Activated T-cell treated with anti-CD3 and anti-CD28 coated beads, Interleukin-2, amount 50 U/mL, for 4 hours (primary cell): Measurements from ENCODE around the gene TMEM117. TPM values are rescaled to one million over a fixed set of nuclear protein-coding genes. Genes with fewer than 3 reads are reported as not detected.

Source experiments
- ATAC-seq, 2 donors: fragments of 200-7000 bp; cut with Tn5 transposase; one replicate each; pipeline ENCODE4 v1.10.0; 2021
- DNase-seq: peaks from one replicate; pipeline ENCODE4 v3.0.0-alpha.2; 2020
- H3K27me3 Mint-ChIP-seq: one replicate; pipeline ENCODE4 v1.8.0; 2021; ENCODE audit warnings: low read depth, mixed read lengths
- H3K36me3 Mint-ChIP-seq: one replicate; pipeline ENCODE4 v1.8.0; 2022; ENCODE audit warnings: mixed read lengths; ENCODE audit not compliant: insufficient read depth
- H3K4me1 Mint-ChIP-seq: one replicate; pipeline ENCODE4 v1.8.0; 2021; ENCODE audit warnings: low read depth, mixed read lengths
- H3K4me3 Mint-ChIP-seq: one replicate; pipeline ENCODE4 v1.8.0; 2021; ENCODE audit warnings: mild to moderate bottlenecking, moderate library complexity, mixed read lengths
- H3K9me3 Mint-ChIP-seq: one replicate; pipeline ENCODE4 v1.8.0; 2021; ENCODE audit warnings: mixed read lengths
- total RNA-seq, 3 donors: library from RNA; stranded (reverse); gene quantifications; one replicate each; pipeline ENCODE4 v1.2.1, GENCODE V29; 2021

The TMEM117 gene
- total RNA-seq, 3 donors from 2014 or later = 1.4 to 2.0 (median 1.4) TPM

- H3K4me3 Mint-ChIP-seq = no peak overlapping the region
- peaks cover 3% of the 10 kb centered on the region for H3K9me3 Mint-ChIP-seq
- no peak for ATAC-seq
- H3K36me3 Mint-ChIP-seq = no peaks in the 10 kb centered on the region
- no peaks in the 10 kb centered on the region for H3K4me1 Mint-ChIP-seq
- DNase-seq = no peak
- H3K27me3 Mint-ChIP-seq = no peaks in the 10 kb centered on the region
Measured at GRCh38 chr12:44253338-44253856, 417.5 kb downstream of the TMEM117 start.

GRCh38 chr12:44258246-44258645 lies 422.4 kb downstream of the TMEM117 start:
- H3K9me3 Mint-ChIP-seq = no peaks in the 10 kb centered on the region
- no peak for DNase-seq
- no peaks in the 10 kb centered on the region for H3K4me1 Mint-ChIP-seq
- H3K4me3 Mint-ChIP-seq = no peak overlapping the region
- H3K36me3 Mint-ChIP-seq = no peaks in the 10 kb centered on the region
- H3K27me3 Mint-ChIP-seq = no peaks in the 10 kb centered on the region
- ATAC-seq = no peak

GRCh38 chr12:44259890-44260289 lies 424.0 kb downstream of the TMEM117 start:
- Mint-ChIP-seq H3K9me3 (no peaks in the 10 kb centered on the region), H3K36me3 (no peaks in the 10 kb centered on the region), H3K4me1 (no peaks in the 10 kb centered on the region), H3K27me3 (no peaks in the 10 kb centered on the region), H3K4me3 (no peak overlapping the region)
- DNase-seq (no peak), ATAC-seq (no peak)

GRCh38 chr12:44260581-44260980 lies 424.7 kb downstream of the TMEM117 start:
- H3K36me3 Mint-ChIP-seq = no peaks in the 10 kb centered on the region
- ATAC-seq (no peak), DNase-seq (no peak)
- no peaks in the 10 kb centered on the region for H3K9me3 Mint-ChIP-seq
- no peaks in the 10 kb centered on the region for H3K27me3 Mint-ChIP-seq
- no peak overlapping the region for H3K4me3 Mint-ChIP-seq
- H3K4me1 Mint-ChIP-seq = no peaks in the 10 kb centered on the region

DNA sequence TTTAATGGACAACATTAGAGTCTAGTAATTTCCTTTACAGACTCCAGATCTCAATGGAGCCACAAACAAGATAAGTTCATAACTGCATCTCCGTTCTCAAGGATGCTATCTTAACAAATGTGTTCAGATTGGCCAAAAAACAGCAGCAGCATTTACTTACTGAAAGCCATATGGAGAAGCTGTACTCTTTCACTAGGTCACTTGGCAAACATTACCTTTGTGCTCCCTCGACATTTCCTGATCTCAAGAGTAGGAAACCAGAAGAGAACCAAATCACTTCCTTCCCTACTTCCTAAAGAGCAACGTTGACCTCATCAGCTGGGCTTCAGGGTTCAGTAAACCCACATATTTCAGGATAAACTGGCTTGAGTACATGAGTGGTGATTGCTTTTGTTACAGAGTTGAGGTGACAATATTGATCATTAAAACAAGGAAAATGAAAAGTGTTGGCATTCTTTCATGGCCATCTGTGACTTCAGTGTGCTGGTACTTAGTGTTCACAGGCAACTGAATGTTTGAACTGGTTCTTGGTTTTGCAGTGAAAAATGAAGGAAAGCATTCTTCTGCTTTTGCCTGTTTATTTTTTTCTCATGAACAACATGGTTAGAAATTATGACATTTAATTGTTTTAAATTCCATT lies 449.6 kb downstream of the TMEM117 start:
- H3K27me3 Mint-ChIP-seq = no peaks in the 10 kb centered on the region
- no peak for DNase-seq
- no peak overlapping the region for H3K4me3 Mint-ChIP-seq
- H3K9me3 Mint-ChIP-seq = peaks cover 12% of the 10 kb centered on the region
- no peak for ATAC-seq
- H3K4me1 Mint-ChIP-seq = peaks cover 13% of the 10 kb centered on the region
- no peaks in the 10 kb centered on the region for H3K36me3 Mint-ChIP-seq

GRCh38 chr12:44286336-44286735 lies 450.5 kb downstream of the TMEM117 start:
- ATAC-seq (no peak), DNase-seq (no peak)
- Mint-ChIP-seq H3K36me3 (no peaks in the 10 kb centered on the region), H3K4me3 (no peak overlapping the region), H3K27me3 (no peaks in the 10 kb centered on the region), H3K9me3 (peaks cover 13% of the 10 kb centered on the region), H3K4me1 (peaks cover 13% of the 10 kb centered on the region)

GRCh38 chr12:44286821-44287505 lies 451.1 kb downstream of the TMEM117 start:
- no peak for DNase-seq
- H3K36me3 Mint-ChIP-seq = no peaks in the 10 kb centered on the region
- no peaks in the 10 kb centered on the region for H3K27me3 Mint-ChIP-seq
- no peak for ATAC-seq
- H3K9me3 Mint-ChIP-seq = peaks cover 13% of the 10 kb centered on the region
- no peak overlapping the region for H3K4me3 Mint-ChIP-seq
- H3K4me1 Mint-ChIP-seq = peaks cover 13% of the 10 kb centered on the region

DNA sequence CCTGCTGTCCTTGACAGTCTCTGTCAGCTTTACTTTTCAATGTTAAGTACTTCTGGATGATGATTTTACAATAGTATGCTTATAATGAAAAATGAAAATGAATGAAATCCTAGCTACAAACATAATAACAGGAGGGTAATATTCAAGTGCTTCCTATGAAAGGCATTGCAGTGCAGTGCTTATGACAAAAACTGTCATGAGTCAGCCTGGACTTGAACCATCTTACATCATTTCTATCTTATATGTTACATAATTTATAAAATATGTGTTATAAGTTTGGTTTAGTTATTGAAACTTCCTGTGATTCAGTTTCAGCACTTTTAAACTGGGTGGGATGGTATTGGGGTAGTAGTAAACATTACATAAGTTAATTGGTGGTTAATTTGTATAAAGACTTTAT lies 451.7 kb downstream of the TMEM117 start:
- ATAC-seq = no peak
- Mint-ChIP-seq H3K4me3 (no peak overlapping the region), H3K4me1 (peaks cover 13% of the 10 kb centered on the region), H3K36me3 (no peaks in the 10 kb centered on the region), H3K9me3 (peaks cover 17% of the 10 kb centered on the region), H3K27me3 (no peaks in the 10 kb centered on the region)
- DNase-seq = no peak

- DNase-seq (no peak), ATAC-seq (no peak)
- H3K27me3 Mint-ChIP-seq = no peaks in the 10 kb centered on the region
- peaks cover 15% of the 10 kb centered on the region for H3K9me3 Mint-ChIP-seq
- H3K4me1 Mint-ChIP-seq = no peaks in the 10 kb centered on the region
- H3K4me3 Mint-ChIP-seq = no peak overlapping the region
- H3K36me3 Mint-ChIP-seq = peaks cover 3% of the 10 kb centered on the region
Measured at GRCh38 chr12:44294649-44295048, 458.8 kb downstream of the TMEM117 start.

GRCh38 chr12:44295958-44296623 lies 460.2 kb downstream of the TMEM117 start:
- H3K4me3 Mint-ChIP-seq = no peak overlapping the region
- H3K27me3 Mint-ChIP-seq = no peaks in the 10 kb centered on the region
- H3K9me3 Mint-ChIP-seq = peaks cover 10% of the 10 kb centered on the region
- no peak for ATAC-seq
- peaks cover 8% of the 10 kb centered on the region for H3K36me3 Mint-ChIP-seq
- H3K4me1 Mint-ChIP-seq = no peaks in the 10 kb centered on the region
- DNase-seq = no peak

DNA sequence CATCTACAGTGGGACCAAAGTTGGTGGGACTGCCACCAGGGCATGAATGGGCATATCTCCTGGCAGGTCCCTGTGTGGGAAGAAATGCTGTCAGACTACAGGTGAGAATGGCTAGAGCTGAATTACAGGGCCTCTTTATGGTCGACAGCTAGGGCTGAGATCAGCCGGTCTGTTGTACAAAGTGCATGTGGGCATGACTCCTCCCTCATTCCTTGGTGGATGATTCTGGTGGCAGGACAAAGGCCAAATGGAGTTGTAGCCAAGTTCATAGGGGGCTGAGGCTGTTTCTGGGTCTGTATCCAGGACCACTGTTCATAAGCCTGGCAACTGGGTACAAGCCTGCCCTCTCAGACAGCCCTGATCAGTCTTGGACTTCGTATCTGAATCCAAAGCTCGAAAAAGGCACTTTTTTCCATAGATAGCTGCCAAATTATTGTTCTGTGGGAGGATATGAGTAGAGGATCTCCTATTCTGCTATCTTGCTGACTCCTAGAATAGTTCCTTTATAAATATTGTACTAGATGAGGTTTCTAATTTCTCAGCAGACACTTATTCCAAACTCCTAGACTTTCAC lies 460.8 kb downstream of the TMEM117 start:
- H3K9me3 Mint-ChIP-seq = peaks cover 10% of the 10 kb centered on the region
- no peak for ATAC-seq
- H3K4me3 Mint-ChIP-seq = no peak overlapping the region
- H3K27me3 Mint-ChIP-seq = no peaks in the 10 kb centered on the region
- H3K4me1 Mint-ChIP-seq = no peaks in the 10 kb centered on the region
- DNase-seq = no peak
- peaks cover 11% of the 10 kb centered on the region for H3K36me3 Mint-ChIP-seq

GRCh38 chr12:44299524-44299923 lies 463.6 kb downstream of the TMEM117 start:
- no peaks in the 10 kb centered on the region for H3K27me3 Mint-ChIP-seq
- H3K9me3 Mint-ChIP-seq = peaks cover 10% of the 10 kb centered on the region
- no peak for DNase-seq
- H3K4me3 Mint-ChIP-seq = no peak overlapping the region
- ATAC-seq = no peak
- H3K4me1 Mint-ChIP-seq = no peaks in the 10 kb centered on the region
- peaks cover 19% of the 10 kb centered on the region for H3K36me3 Mint-ChIP-seq

DNA sequence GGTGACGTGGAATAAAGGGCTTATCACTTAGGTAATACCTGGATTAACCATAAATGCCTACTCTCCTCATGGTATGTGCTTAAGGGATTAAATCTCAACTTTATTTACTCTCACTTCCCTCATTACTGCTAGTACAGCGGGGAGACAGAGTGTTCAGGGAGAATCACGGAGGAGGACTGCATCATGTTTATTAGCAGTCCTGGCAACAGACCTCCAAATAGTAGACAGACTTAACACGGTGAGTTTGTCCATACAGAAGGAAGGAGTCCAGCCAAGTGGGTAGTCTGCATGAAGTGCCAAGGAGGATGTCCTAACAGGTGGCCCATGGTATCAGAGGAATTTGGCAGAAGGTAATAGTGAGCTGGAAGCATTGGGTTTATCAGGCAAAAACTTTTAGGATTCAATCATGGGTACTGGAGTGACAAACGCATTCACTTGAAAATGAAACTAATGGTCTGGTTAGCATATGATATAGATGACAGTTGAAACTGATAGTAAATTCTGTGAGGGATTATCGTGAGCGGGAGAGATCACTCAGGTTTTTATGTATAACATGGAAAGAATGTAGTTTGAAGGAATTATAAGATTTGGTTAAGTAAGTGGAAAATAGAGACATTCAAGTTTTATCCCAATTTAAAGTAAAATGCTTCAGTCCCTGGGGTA lies 471.8 kb downstream of the TMEM117 start:
- Mint-ChIP-seq H3K4me1 (no peaks in the 10 kb centered on the region), H3K36me3 (peaks cover 5% of the 10 kb centered on the region), H3K27me3 (no peaks in the 10 kb centered on the region), H3K9me3 (peaks cover 20% of the 10 kb centered on the region), H3K4me3 (no peak overlapping the region)
- DNase-seq (no peak), ATAC-seq (no peak)

GRCh38 chr12:44313188-44313587 lies 477.3 kb downstream of the TMEM117 start:
- ATAC-seq (no peak), DNase-seq (no peak)
- Mint-ChIP-seq H3K9me3 (peaks cover 6% of the 10 kb centered on the region), H3K36me3 (no peaks in the 10 kb centered on the region), H3K27me3 (no peaks in the 10 kb centered on the region), H3K4me1 (no peaks in the 10 kb centered on the region), H3K4me3 (no peak overlapping the region)
